OCI-LY7 (cell line): Measurements from ENCODE around the gene CHRFAM7A.
"Not testable (repeated sequence)": the region's sequence is repeated elsewhere in the genome, so short reads cannot be mapped to it uniquely, and the experiment has no call there.

Experiments
- EZH2phosphoT487 ChIP-seq: fragments of 200-600 bp; sonication (generic); IDR thresholded peaks from 2 replicates; pipeline ENCODE4 v1.6.1; 2018; ENCODE audit warnings: low read depth, borderline replicate concordance, mild to moderate bottlenecking, mixed run types, antibody characterized with exemption, low read length, moderate library complexity, mixed read lengths
- TF ChIP-seq, protein P1 (sequence below): fragments of 200-600 bp; sonication (generic); conservative IDR thresholded peaks from 2 replicates; pipeline ENCODE4 v1.5.1; 2014; ENCODE audit warnings: mild to moderate bottlenecking, antibody characterized with exemption, low read length, moderate library complexity, mixed read lengths

DNA sequence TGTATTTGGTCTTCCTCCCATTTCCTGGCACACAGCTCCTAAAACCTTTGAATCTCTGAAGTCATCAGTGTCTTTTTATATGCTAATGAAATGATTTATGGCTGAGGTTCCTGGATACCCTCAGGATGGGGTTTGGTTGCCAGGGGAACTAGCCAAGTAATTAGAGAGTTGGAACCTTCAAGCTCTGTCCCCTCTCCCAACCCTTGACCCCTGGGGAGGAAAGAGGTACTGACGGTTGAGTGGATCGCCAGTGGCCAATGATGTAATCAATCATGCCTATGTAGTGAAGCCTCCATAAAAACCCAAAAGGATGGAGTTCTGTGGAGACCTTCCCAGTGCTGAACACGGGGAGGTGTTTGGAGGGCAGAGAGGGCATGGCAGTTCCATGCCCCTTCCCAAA, 25.1 kb downstream of the CHRFAM7A start:
- TF ChIP-seq, protein P1, sequence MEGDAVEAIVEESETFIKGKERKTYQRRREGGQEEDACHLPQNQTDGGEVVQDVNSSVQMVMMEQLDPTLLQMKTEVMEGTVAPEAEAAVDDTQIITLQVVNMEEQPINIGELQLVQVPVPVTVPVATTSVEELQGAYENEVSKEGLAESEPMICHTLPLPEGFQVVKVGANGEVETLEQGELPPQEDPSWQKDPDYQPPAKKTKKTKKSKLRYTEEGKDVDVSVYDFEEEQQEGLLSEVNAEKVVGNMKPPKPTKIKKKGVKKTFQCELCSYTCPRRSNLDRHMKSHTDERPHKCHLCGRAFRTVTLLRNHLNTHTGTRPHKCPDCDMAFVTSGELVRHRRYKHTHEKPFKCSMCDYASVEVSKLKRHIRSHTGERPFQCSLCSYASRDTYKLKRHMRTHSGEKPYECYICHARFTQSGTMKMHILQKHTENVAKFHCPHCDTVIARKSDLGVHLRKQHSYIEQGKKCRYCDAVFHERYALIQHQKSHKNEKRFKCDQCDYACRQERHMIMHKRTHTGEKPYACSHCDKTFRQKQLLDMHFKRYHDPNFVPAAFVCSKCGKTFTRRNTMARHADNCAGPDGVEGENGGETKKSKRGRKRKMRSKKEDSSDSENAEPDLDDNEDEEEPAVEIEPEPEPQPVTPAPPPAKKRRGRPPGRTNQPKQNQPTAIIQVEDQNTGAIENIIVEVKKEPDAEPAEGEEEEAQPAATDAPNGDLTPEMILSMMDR, result not testable (repeated sequence)
- TF ChIP-seq EZH2phosphoT487, result not testable (repeated sequence)
